ENCODE results near the gene DNAJC24. TPM values are rescaled to one million over a fixed set of nuclear protein-coding genes. Genes with fewer than 3 reads are reported as not detected.

The DNAJC24 gene
- total RNA-seq, 1 experiment from 2014 or later = 17.9 TPM

DNA sequence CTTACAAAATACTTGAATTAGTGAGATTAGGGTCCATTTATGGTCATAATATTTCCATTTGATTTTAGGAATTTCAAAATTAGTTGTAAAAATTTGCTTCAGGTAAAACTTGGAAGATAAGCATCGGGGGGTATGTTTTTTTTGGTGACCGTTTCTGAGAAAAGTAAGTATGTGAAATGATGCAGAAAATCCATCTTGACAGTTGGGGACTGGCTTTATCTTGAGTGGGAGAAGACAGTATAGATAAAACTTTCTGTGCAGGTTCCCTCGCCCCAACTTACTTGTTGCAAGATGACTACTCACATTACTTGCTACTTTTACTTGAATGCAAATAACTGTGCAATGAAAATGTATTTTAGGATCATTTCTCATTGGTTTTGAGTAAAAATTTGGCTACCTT lies 49.5 kb downstream of the DNAJC24 start:
- no peaks in the 10 kb centered on the region for H3K27me3 Mint-ChIP-seq (ENCODE audit: unreplicated experiment)
- no TSS peak for BruUV-seq (replicated peaks)
- DNase-seq = no peak
- intact Hi-C loops (cut with micrococcal nuclease; ENCODE audit: unreplicated experiment) = no loop called here
- TF ChIP-seq, protein P1, sequence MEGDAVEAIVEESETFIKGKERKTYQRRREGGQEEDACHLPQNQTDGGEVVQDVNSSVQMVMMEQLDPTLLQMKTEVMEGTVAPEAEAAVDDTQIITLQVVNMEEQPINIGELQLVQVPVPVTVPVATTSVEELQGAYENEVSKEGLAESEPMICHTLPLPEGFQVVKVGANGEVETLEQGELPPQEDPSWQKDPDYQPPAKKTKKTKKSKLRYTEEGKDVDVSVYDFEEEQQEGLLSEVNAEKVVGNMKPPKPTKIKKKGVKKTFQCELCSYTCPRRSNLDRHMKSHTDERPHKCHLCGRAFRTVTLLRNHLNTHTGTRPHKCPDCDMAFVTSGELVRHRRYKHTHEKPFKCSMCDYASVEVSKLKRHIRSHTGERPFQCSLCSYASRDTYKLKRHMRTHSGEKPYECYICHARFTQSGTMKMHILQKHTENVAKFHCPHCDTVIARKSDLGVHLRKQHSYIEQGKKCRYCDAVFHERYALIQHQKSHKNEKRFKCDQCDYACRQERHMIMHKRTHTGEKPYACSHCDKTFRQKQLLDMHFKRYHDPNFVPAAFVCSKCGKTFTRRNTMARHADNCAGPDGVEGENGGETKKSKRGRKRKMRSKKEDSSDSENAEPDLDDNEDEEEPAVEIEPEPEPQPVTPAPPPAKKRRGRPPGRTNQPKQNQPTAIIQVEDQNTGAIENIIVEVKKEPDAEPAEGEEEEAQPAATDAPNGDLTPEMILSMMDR (IDR thresholded peaks at IDR 0.05; ENCODE audit: unreplicated experiment) = no peak
- CTCF ChIA-PET = no interaction called here
- no peaks in the 10 kb centered on the region for H3K4me1 Mint-ChIP-seq (ENCODE audit: low read depth, unreplicated experiment)
- H3K4me3 Mint-ChIP-seq (ENCODE audit: low read depth, unreplicated experiment) = no peak overlapping the region
- no peaks in the 10 kb centered on the region for H3K9me3 Mint-ChIP-seq (ENCODE audit: low read depth, unreplicated experiment)
- no peaks in the 10 kb centered on the region for H3K36me3 Mint-ChIP-seq (ENCODE audit: insufficient read depth, unreplicated experiment)
- no peak overlapping the region for H3K27ac Mint-ChIP-seq (ENCODE audit: unreplicated experiment)

DNA sequence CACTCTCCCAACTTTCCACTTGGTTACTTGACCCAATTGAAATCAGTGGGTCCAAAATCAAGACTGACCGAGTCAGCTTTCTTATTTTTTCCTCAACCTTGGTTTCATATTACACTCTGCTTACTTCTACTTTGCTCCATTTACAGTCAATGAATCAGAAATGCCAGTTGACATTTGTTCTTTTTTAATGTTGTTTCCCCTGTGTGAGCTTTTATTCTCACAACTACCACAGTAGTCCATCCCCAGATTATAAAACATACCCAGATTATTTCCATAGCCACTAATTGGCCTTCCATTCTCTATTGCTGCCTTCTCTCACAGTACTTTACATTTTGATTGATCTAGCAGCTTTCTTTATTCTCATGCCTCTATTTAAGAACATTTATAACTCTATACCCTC lies 50.0 kb downstream of the DNAJC24 start:
- intact Hi-C loops (cut with micrococcal nuclease; ENCODE audit: unreplicated experiment) = no loop called here
- Mint-ChIP-seq H3K9me3 (ENCODE audit: low read depth, unreplicated experiment) (no peaks in the 10 kb centered on the region), H3K4me1 (ENCODE audit: low read depth, unreplicated experiment) (no peaks in the 10 kb centered on the region), H3K27me3 (ENCODE audit: unreplicated experiment) (no peaks in the 10 kb centered on the region), H3K27ac (ENCODE audit: unreplicated experiment) (no peak overlapping the region), H3K4me3 (ENCODE audit: low read depth, unreplicated experiment) (no peak overlapping the region), H3K36me3 (ENCODE audit: insufficient read depth, unreplicated experiment) (no peaks in the 10 kb centered on the region)
- CTCF ChIA-PET = no interaction called here
- DNase-seq = no peak
- no TSS peak for BruUV-seq (replicated peaks)
- TF ChIP-seq, protein P1 (IDR thresholded peaks at IDR 0.05; ENCODE audit: unreplicated experiment) = no peak

DNA sequence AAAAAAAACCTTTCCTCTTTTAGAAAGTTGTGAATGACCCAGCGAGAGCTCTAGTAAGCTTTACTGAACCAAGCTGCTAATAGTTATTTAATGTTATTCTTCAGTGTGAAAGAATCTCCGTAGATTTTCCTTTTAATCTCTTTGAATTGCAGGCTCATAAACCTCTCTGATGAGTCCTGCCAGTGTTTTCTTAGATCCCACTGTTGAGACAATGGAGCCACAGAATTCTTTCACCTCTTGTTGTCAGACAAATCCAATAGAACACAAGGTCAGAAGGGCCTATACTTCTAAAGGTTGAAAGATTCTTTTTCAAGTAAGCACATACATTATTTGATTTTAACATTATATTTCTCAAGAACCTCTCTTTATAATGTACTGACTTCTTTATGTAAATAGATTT lies 52.2 kb downstream of the DNAJC24 start:
- DNase-seq = no peak
- TF ChIP-seq, protein P1 (IDR thresholded peaks at IDR 0.05; ENCODE audit: unreplicated experiment) = no peak
- Mint-ChIP-seq H3K27me3 (ENCODE audit: unreplicated experiment) (no peaks in the 10 kb centered on the region), H3K9me3 (ENCODE audit: low read depth, unreplicated experiment) (no peaks in the 10 kb centered on the region), H3K27ac (ENCODE audit: unreplicated experiment) (no peak overlapping the region), H3K4me1 (ENCODE audit: low read depth, unreplicated experiment) (no peaks in the 10 kb centered on the region), H3K36me3 (ENCODE audit: insufficient read depth, unreplicated experiment) (no peaks in the 10 kb centered on the region), H3K4me3 (ENCODE audit: low read depth, unreplicated experiment) (no peak overlapping the region)
- intact Hi-C loops (cut with micrococcal nuclease; ENCODE audit: unreplicated experiment) = no loop called here
- CTCF ChIA-PET = no interaction called here
- BruUV-seq (replicated peaks) = no TSS peak

DNA sequence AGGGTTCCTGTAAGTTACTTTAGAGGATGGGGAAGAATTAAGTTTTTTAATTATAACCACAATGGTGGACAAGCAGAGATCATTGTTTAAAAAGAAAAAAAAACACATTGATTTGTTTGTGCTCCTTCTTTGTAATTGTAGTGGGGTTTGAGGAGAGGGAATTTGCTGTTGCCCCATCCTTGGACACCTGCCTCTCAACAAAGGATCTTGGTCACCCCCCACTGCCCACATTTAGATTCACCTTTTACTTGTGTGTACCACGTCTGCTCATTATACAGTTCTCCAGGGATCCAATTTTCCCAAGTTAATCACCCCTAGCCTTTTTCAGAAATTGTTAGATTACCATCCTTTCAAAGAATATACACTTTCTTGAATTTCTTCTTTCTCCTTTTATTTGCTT lies 53.0 kb downstream of the DNAJC24 start:
- no TSS peak for BruUV-seq (replicated peaks)
- no peaks in the 10 kb centered on the region for H3K9me3 Mint-ChIP-seq (ENCODE audit: low read depth, unreplicated experiment)
- no peak for DNase-seq
- CTCF ChIA-PET = no interaction called here
- TF ChIP-seq, protein P1 (IDR thresholded peaks at IDR 0.05; ENCODE audit: unreplicated experiment) = no peak
- H3K4me3 Mint-ChIP-seq (ENCODE audit: low read depth, unreplicated experiment) = no peak overlapping the region
- no peak overlapping the region for H3K27ac Mint-ChIP-seq (ENCODE audit: unreplicated experiment)
- no peaks in the 10 kb centered on the region for H3K27me3 Mint-ChIP-seq (ENCODE audit: unreplicated experiment)
- H3K4me1 Mint-ChIP-seq (ENCODE audit: low read depth, unreplicated experiment) = no peaks in the 10 kb centered on the region
- H3K36me3 Mint-ChIP-seq (ENCODE audit: insufficient read depth, unreplicated experiment) = no peaks in the 10 kb centered on the region
- intact Hi-C loops (cut with micrococcal nuclease; ENCODE audit: unreplicated experiment) = no loop called here

DNA sequence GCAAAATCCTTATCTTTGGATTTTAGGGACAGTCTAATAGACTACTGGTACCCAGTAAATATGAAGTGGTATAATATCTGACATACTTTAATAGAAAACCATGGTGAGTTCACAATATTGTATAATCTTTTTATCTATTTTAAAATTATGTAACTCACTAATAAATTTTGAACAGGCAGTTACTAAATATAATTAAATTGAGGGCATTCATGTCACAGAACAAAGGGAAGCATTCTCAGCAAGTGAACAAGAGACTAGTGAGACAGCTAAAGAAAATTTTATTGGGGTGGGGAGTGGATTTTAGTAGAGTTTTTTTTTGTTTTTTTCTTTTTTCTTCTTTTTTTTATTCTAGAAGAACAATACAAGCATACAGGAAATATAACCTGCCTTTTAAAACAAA lies 55.0 kb downstream of the DNAJC24 start:
- H3K27ac Mint-ChIP-seq (ENCODE audit: unreplicated experiment) = no peak overlapping the region
- DNase-seq = no peak

More for the DNA sequence above, 55.0 kb downstream of the DNAJC24 start:
- H3K9me3 Mint-ChIP-seq (ENCODE audit: low read depth, unreplicated experiment) = no peaks in the 10 kb centered on the region
- no peaks in the 10 kb centered on the region for H3K27me3 Mint-ChIP-seq (ENCODE audit: unreplicated experiment)
- intact Hi-C loops (cut with micrococcal nuclease; ENCODE audit: unreplicated experiment) = no loop called here
- TF ChIP-seq, protein P1 (IDR thresholded peaks at IDR 0.05; ENCODE audit: unreplicated experiment) = no peak
- no peak overlapping the region for H3K4me3 Mint-ChIP-seq (ENCODE audit: low read depth, unreplicated experiment)
- no peaks in the 10 kb centered on the region for H3K4me1 Mint-ChIP-seq (ENCODE audit: low read depth, unreplicated experiment)
- no peaks in the 10 kb centered on the region for H3K36me3 Mint-ChIP-seq (ENCODE audit: insufficient read depth, unreplicated experiment)
- CTCF ChIA-PET = no interaction called here
- no TSS peak for BruUV-seq (replicated peaks)
